ENCODE measurements around the gene KDM2A.

KDM2A gene

DNA sequence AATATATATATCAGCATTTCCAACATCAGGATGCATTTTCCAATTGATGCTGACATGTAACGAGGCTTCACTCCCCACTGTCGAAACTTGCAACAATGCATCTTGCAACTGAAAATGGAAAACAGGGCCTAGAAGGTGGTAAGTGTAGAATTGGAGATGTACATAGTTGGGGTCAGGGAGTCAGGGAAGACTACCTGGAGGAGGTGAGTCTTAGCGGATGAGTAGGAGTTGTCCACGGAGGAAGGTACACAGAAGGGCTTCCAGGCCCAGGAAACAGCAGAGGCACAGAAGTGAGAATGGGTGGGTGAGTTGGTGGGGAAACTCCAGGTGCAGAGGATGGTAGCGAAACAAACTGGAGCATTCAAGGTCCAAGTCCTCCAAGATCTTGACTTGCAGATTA, 145.2 kb downstream of the KDM2A start:
- no peak for TF ChIP-seq POLR2A (IDR thresholded peaks at IDR 0.05; ENCODE audit: low read depth, low read length)
- no peak for TF ChIP-seq POLR2AphosphoS5 (IDR thresholded peaks at IDR 0.05; ENCODE audit: low read depth, low read length)
- no peak for TF ChIP-seq PAX5 (IDR thresholded peaks at IDR 0.05; ENCODE audit: insufficient read depth, low read length, severe bottlenecking)
- no peak for TF ChIP-seq TAF1 (IDR thresholded peaks at IDR 0.05; ENCODE audit: low read depth, low read length)
- no peak for TF ChIP-seq POU2F2 (IDR thresholded peaks at IDR 0.05; ENCODE audit: low read depth, low read length)
- TF ChIP-seq SPI1 (IDR thresholded peaks at IDR 0.05; ENCODE audit: low read depth, low read length), result no peak
- FAIRE-seq, result no peak
- DNase-seq (ENCODE audit: insufficient read length, low spot score), result no peak

DNA sequence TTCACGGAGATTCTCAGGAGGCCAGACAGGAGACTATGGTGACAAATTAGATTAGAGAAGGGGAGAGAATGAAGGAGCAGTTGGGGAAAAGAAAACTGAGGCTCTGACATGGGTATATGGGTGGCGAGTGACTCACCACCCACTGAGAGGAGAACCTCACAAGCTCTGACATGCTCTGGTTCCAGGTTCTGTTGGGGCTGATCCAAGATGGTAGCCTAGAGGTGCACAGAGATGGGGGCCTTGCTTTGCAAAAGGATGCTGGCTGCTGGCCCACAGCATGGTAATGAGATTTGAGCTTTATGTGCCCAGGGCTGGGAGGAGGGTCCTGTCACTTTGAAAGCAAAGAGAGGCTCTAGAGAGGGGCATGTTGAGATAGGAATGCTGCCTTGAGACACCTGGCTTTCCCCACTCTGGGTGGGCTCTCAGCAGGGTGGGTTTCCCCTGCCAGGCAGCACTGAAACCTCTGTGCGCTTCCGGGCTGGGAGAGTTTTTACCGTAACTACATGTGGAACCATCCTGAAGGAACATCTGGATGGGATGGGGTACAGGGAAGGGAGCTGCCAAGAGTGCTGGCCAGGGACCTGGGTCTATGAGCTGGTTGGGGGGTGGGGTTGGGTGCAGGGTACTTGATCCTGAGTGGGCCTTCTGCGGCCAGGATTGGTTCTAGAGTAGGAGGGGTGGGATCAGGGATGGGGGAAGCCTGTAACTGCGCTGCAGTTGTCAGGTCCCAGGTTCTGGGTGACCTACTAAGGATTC, 146.0 kb downstream of the KDM2A start:
- FAIRE-seq (no peak), DNase-seq (ENCODE audit: insufficient read length, low spot score) (no peak)
- TF ChIP-seq POLR2AphosphoS5 (IDR thresholded peaks at IDR 0.05; ENCODE audit: low read depth, low read length) (no peak), POLR2A (IDR thresholded peaks at IDR 0.05; ENCODE audit: low read depth, low read length) (no peak), POU2F2 (IDR thresholded peaks at IDR 0.05; ENCODE audit: low read depth, low read length) (no peak)

DNA sequence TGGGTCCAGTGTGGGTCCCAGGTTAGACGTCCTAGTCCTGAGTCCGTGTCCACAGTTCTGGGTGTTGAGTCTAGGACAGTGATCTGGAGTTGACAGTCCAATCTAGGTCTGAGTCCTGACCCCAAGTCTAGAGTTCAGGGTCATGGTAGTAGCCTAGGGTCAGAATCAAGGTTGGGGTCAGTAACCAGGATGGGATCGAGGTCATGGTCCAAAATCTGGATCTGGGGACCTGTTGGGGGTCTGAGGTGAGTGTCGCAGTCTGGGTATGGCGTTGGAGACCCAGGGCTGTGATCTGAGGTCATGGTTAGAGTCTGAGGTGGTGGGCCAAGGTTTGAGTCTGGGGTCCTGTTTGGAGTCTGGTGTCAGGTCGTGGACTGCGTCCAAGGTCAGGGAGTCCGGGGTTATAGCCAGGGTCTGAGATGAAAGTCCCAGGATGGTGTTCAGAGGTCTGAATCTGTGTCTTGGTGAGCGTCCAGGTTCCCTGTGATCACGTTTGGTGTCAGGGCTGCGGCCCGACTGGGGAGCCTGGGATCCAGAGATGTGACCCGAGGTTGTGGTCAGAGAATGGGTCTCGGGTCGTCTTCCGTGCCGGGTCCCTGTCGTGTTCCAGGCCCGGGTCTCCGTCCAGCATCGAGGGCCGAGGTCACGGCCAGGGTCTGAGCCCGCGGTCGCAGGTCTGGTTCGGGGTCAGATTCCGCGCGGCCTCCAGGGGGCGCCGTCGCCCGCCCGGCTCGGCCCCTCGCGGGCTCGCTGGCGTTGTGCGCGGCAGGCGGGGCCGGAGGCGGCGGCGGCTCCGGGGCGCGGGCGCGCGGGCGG, 146.8 kb downstream of the KDM2A start:
- peak; percentile 82 for FAIRE-seq
- peak; percentile 78 for DNase-seq (ENCODE audit: insufficient read length, low spot score)
- TF ChIP-seq POLR2A (IDR thresholded peaks at IDR 0.05; ENCODE audit: low read depth, low read length) (no peak), POLR2AphosphoS5 (IDR thresholded peaks at IDR 0.05; ENCODE audit: low read depth, low read length) (no peak), SPI1 (IDR thresholded peaks at IDR 0.05; ENCODE audit: low read depth, low read length) (no peak), TAF1 (IDR thresholded peaks at IDR 0.05; ENCODE audit: low read depth, low read length) (no peak), PAX5 (IDR thresholded peaks at IDR 0.05; ENCODE audit: insufficient read depth, low read length, severe bottlenecking) (no peak), POU2F2 (IDR thresholded peaks at IDR 0.05; ENCODE audit: low read depth, low read length) (no peak)

DNA sequence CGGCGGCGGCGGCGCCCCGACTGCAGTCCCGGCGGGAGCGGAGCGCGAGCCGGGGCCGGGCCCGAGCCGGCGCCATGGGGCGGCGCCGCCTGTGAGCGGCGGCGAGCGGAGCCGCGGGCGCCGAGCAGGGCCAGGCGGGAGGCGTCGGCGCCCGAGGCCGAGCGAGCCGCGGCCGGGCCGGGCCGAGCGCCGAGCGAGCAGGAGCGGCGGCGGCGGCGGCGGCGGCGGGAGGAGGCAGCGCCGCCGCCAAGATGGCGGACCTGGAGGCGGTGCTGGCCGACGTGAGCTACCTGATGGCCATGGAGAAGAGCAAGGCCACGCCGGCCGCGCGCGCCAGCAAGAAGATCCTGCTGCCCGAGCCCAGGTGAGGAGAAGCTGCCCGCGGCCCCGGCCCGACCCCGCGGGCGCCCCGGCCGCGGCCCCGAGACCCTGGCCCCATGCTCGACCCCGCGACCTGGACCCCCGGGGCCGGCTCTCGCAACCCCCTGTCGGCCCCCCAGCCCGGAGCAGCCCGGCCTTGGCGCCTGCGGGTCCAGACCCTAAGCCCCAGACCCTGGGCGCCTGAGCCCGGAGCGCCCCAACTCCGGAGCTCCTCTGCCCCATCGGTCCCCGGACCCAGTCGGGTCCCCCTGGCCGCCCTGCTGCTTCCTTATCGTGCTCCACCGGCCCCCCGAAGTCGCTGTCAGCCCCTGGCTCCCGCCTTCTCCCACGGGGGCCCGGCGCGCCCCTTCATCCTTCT, 147.6 kb downstream of the KDM2A start, which contains the start of gene GRK2:
Gene GRK2 (plus strand): TSS at position 25 of the 739 bp plus-strand sequence. CDS start 227 bp downstream, at position 252.
- DNase-seq (ENCODE audit: insufficient read length, low spot score) (no peak), FAIRE-seq (no peak)
- TF ChIP-seq POLR2AphosphoS5 (IDR thresholded peaks at IDR 0.05; ENCODE audit: low read depth, low read length), result no peak
- TF ChIP-seq TAF1 (IDR thresholded peaks at IDR 0.05; ENCODE audit: low read depth, low read length), result no peak
- TF ChIP-seq PAX5 (IDR thresholded peaks at IDR 0.05; ENCODE audit: insufficient read depth, low read length, severe bottlenecking), result no peak
- no peak for TF ChIP-seq POU2F2 (IDR thresholded peaks at IDR 0.05; ENCODE audit: low read depth, low read length)

DNA sequence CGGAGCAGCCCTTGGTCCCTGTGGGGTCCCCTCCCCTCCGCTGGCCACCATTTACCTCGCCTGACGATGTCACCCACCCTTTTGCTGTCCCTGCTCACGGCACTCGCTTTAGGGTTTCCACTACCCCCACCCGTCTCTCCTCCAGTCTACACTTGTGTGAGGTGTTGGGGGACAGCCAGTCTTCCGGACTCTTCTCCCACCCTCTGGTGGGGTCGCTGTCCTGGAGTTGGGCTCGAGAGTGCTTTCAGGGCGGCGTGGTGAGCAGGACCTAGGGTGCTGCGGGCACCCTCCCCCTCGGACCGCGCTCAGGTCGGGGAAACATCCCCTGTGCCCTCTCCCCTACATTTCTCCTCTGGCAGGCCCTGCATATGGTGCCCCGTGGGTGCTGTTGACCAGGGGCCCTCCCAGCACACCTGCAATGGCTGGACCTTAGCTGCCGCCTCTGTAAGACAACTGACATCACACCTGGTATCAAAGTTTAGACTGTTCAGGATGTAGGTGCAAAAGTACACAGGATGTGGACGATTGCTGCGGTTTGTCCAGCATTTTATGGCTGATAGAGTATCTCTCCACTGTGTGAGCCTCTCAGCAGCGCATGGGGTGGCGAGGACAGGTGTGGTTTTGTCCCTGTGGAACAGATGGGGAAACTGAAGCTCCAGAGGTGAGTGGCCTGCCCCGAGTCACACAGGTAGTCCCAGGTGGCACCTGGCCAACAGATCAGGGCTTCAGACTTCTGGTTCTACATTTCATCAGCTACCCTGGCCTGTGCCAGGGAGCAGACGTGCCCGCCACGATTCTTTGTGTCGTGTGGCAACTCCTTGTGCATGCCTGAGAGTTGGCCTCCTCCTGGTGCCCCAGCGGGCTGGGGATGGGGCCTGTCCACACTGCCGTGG, 148.4 kb downstream of the KDM2A start:
- TF ChIP-seq TAF1 (IDR thresholded peaks at IDR 0.05; ENCODE audit: low read depth, low read length) (0 out of 2 replicates have a peak, but pooled peaks have one; percentile 6), POLR2A (IDR thresholded peaks at IDR 0.05; ENCODE audit: low read depth, low read length) (no peak)
- DNase-seq (ENCODE audit: insufficient read length, low spot score) (no peak), FAIRE-seq (no peak)

DNA sequence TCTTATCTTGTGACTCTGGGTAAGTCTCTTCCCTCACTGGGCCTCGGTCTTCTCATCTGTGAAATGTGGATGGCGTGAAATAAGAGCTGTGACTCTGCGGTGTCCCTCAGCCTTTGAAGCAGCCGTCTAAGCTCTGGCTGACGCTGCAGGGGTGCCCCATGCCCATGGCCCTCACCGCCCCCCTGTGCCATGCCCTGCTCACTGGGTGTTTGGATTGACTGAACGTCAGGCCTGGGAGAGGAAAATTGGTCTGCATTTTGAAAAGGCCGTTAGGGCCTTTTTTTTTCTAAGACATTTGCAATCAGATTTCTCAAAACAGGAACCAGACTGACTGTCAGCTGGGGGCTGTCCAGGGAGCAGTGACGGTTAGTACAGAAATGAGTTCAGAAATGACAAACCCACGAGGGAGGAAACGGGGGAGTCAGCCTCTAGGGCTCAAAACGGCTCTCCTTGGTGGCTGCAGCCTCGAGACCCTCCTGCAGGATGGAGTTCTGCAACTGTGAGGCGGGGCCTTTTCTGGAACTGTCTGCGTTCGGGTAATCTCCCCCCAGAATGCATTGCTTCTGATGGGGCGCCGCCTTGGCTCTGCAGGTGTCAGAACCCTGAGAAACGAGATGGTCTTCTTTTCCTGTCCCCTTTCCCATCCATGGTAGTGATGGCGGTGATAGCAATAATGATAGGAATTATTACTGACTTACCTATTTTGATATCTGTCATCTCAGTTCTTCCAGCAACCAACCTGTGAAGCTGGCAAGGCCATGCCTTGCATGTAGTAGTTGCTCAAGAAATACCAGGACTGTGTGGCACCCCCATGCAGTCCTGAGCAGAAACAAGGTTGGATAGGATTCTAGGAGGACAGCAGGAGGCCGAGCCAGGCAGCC, 149.3 kb downstream of the KDM2A start:
- DNase-seq (ENCODE audit: insufficient read length, low spot score) (peak; percentile 78), FAIRE-seq (peak; percentile 94)
- TF ChIP-seq POLR2A (IDR thresholded peaks at IDR 0.05; ENCODE audit: low read depth, low read length) (peak; percentile 59), POLR2AphosphoS5 (IDR thresholded peaks at IDR 0.05; ENCODE audit: low read depth, low read length) (no peak), SPI1 (IDR thresholded peaks at IDR 0.05; ENCODE audit: low read depth, low read length) (peak; percentile 77), PAX5 (IDR thresholded peaks at IDR 0.05; ENCODE audit: insufficient read depth, low read length, severe bottlenecking) (no peak), POU2F2 (IDR thresholded peaks at IDR 0.05; ENCODE audit: low read depth, low read length) (peak; percentile 9; the same call in 1 of the 2 replicates)

DNA sequence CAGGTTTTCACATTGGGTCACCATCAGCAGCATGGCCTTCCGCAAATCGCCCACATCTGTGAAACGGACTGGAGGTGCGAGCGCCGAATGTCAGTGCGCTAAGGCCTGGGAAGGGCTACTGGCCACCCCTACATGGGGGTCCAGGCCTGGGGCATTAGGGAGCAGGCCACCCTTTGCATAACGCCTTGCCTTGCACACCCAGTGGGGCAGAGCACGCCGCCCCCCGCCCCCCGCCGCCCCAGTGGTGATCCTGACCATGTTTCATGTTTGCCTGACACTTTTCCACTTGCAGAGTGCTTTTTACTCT, 149.9 kb downstream of the KDM2A start:
- no peak for TF ChIP-seq POLR2A (IDR thresholded peaks at IDR 0.05; ENCODE audit: low read depth, low read length)
- TF ChIP-seq TAF1 (IDR thresholded peaks at IDR 0.05; ENCODE audit: low read depth, low read length), result no peak
- TF ChIP-seq POU2F2 (IDR thresholded peaks at IDR 0.05; ENCODE audit: low read depth, low read length), result no peak
- no peak for TF ChIP-seq SPI1 (IDR thresholded peaks at IDR 0.05; ENCODE audit: low read depth, low read length)
- no peak for FAIRE-seq
- no peak for DNase-seq (ENCODE audit: insufficient read length, low spot score)

DNA sequence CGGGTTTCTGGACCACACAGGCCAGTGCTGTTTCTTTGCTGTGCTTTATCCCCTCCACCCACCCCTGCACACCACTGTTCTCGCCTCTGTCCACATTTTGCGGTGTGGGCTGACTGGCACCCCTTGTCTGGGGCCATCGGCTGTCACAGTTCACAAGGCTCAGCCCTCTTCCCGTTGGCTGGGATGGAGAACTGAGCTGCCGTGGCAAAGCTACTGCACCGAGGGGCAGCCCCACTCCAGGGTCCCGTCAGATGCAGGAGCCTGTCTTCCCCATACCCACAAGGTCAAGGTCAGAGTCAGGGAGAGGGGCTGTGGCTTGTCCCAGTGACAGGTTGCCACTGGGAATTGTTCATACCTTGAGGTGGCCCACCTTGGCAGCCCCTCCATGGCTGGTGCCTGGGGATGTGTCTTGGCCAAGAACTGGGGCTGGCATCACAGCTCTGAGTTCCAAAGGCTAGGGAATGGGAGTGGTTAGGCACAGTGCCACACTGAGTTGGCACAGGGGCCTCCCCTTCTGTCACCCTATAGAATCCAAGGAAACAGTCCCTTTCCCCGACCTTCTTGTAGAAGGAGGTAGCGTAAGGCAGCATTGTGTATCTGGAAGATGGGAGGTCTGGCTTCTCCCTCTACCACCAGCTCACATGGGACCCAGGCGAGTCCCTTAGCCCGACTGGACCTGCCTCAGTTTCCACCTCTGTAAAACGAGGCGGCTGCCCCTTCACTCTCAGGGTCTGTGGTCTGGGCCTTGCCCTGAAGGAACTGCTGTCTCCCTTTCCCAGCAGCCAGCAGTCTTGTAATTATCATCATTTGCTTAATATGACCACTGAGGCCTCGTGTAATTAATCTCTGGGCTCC, 150.6 kb downstream of the KDM2A start:
- TF ChIP-seq SPI1 (IDR thresholded peaks at IDR 0.05; ENCODE audit: low read depth, low read length), result no peak
- no peak for TF ChIP-seq TAF1 (IDR thresholded peaks at IDR 0.05; ENCODE audit: low read depth, low read length)
- TF ChIP-seq POU2F2 (IDR thresholded peaks at IDR 0.05; ENCODE audit: low read depth, low read length), result no peak
- no peak for TF ChIP-seq POLR2A (IDR thresholded peaks at IDR 0.05; ENCODE audit: low read depth, low read length)
- no peak for TF ChIP-seq PAX5 (IDR thresholded peaks at IDR 0.05; ENCODE audit: insufficient read depth, low read length, severe bottlenecking)
- TF ChIP-seq POLR2AphosphoS5 (IDR thresholded peaks at IDR 0.05; ENCODE audit: low read depth, low read length), result no peak
- DNase-seq (ENCODE audit: insufficient read length, low spot score) (no peak), FAIRE-seq (peak; percentile 61)
